Activated CD4-positive, CD25-positive, alpha-beta regulatory T cell treated with anti-CD3 and anti-CD28 coated beads, Interleukin-2, amount 50 U/mL, for 72 hours (primary cell): Measurements from ENCODE around the gene ZNF668.

Source experiments
- DNase-seq: peaks from one replicate; pipeline ENCODE4 v3.0.0; 2021

ZNF668 gene

DNA sequence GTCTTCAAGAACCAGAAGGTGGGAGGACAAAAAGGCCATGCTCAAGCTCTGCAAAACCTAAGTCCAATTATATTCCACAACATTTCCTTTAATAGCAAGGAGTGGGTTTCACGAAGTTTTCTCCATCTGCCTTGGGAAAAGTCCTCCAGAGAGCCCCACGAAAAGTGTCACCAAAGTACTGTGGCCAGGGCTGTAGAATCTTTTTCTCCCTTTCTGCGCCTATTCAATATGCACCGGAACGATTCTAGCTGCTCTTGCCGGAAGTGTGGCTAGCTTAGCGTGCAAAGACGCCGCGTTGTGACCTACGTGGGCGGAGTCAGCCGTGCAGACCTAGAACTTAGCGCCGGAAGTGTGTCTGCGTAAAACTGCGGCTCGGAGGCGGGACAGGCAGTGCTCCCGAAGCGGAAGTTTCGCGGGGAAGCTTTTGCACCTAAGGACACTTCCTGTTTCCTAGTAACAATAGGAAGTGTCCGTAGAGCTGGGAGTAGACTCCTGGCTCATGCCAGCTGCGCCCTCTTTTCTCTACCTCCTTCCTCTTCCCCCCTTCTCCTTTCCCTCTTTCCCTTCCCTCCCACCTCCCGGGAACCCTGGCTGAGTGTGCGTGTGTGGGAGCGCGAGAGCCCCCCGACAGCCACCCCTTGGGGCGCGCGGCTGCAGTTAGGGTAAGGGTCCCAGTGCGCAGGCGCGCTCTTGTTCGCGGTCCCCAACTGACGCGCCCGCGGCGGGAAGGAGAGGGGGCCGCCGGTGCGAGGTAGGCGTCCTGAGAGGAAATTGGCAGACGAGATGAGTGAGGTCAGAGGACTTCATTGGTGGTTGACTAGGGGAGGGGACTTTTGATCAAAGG is at the start of gene ZNF668, which contains the start of gene ZNF646:
Gene ZNF668, minus strand, starts transcription at position 271 of the 844 bp plus-strand sequence. CDS start 9,781 bp downstream, outside the sequence.
Gene ZNF646, plus strand, starts transcription at position 453 of the 844 bp plus-strand sequence. CDS start 1,903 bp downstream, outside the sequence.
- peak; percentile 94 for DNase-seq

GRCh38 chr16:31120129-31120528 is 46.1 kb upstream of the ZNF668 start:
- no peak for DNase-seq

- DNase-seq, result no peak
Observed at GRCh38 chr16:31118223-31119155, 44.4 kb upstream of the ZNF668 start.

DNA sequence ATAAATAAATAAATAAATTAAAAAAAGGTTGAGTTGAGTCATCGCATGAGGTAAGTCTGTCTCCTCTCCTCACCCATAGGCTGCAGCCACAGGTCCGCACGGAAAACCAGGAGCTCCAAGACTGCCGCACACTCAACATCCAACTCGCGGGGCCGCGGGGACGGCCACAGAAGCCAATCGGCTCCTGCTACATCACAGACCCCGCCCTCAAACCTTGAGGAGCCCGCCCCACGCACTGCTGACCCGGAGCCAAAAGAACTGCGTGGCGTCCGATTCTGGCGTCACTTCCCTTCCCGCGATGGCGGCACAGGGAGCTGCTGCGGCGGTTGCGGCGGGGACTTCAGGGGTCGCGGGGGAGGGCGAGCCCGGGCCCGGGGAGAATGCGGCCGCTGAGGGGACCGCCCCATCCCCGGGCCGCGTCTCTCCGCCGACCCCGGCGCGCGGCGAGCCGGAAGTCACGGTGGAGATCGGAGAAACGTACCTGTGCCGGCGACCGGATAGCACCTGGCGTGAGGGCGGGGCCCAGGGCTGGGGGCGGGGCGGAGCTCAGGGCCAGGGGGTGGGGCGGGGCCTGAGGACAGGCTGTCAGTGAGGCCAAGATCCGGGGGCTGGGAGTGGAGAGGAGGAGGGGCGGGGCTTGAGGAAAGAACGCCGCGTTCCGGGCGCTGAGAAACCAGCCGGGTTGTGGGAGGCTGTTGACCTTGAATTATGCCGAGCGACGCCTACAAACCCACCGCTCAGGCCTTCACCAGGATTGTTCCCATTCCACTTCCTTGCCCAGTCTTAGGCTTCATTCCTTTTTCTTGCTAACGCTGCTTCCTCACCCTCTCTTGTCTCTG is 43.6 kb upstream of the ZNF668 start, which contains the start of gene KAT8:
Gene KAT8, plus strand, starts transcription at position 281 of the 839 bp plus-strand sequence. Its CDS starts 18 bp downstream, at position 299.
- DNase-seq, result peak; percentile 95

- DNase-seq, result no peak
Observed at GRCh38 chr16:31114468-31114867, 40.4 kb upstream of the ZNF668 start.

DNA sequence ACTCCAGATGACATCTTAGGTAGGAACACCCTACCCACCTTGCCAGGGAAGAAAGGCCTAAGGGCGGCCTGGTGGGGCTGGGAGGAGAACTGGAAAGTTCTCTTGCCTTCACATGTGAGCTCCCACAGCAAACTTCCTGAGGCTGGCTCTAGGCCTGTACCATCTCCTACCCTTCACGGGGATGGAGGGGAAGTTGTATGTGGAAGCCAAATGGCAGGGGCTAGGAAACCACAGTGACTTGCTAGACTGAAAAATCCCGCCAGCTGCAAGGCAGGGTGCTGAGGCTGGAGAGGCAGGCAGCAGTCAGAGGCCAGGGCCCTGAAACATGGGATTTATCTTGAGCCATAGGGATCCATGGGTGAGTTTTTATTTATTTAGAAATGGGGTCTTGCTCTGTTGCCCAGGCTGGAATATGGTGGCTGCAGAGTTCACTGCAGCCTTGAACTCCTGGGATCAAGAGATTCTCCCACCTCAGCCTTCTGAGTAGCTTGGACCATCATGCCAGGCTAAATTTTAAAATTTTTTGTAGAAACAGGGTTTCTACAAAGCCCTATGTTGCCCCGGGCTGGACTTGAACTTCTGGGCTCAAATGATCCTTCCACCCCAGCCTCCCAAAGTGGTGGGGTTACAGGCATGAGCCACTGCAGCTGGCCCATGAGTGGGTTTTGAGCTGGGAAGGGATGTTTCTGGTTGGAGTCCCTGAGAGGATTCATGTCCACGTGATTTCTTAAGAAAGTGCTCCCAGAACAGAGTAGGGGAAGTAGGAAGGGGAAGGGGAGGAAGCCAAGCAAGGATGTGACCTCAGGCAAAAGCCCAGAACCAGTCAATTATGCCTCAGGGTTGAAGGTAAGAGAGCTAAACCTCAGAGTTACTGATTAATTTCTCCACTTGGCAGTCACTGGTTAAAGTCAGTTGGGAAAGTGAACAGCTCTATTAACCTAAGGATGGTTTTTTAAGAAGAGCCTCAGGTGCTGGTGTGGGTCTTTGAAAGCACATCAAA is 39.4 kb upstream of the ZNF668 start:
- no peak for DNase-seq

DNA sequence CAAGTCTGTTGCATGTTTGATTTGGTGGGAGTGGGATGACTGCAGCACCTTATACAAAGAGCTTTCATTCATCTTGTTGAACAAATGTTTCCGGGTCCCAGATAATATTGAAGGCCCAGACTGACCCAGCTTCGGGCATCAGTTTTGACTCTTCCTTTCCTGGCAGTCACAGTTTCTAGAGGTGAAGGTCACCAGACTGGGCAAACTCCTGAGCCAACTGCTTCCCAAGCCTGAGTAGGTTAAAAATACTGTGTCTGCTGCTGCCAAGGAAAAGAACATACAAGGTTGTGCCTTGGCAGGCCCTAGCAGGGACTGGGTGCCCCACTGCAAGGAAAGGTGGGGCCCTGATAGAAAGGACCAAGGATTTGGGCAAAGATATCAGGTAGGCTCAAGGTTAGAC is 38.7 kb upstream of the ZNF668 start:
- no peak for DNase-seq

DNA sequence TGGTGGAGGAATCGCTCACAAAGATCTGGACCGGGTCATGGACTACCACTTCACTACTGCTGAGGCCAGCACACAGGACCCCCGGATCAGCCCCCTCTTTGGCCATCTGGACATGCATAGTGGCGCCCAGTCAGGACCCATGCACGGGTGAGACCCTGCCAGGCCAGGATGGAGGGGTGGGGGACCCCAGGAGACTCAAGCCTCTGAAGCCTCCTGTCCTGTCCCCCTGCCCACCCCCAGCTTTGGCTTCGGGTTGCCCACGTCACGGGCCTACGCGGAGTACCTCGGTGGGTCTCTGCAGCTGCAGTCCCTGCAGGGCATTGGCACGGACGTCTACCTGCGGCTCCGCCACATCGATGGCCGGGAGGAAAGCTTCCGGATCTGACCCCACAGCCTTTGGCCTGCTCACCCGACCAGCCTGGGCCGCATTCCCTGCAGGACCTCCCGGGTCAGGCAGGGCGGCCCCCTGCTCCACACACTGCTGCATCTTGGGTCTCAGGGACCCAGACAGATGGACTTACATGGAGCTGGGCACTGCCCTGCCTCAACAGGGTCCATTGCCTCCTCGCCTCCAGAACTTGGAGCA is 37.9 kb upstream of the ZNF668 start:
- no peak for DNase-seq

GRCh38 chr16:31110106-31111034 is 36.3 kb upstream of the ZNF668 start:
- DNase-seq, result no peak

DNA sequence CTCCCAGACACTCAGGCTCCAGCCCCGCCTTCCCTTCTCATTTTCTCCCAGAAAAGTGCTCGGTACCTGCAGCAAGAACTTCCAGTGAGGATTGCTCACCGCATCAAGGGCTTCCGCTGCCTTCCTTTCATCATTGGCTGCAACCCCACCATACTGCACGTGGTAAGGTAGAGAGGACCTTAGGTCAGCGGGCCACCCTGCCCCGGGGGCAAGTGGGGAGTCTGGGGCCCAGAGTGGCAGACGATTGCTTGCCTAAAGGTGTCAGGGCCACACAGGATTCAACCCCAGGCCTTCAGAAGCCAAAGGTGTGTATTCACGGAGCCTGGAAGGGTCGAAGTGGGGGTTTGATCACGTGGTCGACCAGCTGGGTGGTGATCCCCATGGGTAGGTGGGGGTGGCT is 35.6 kb upstream of the ZNF668 start:
- DNase-seq, result no peak

DNA sequence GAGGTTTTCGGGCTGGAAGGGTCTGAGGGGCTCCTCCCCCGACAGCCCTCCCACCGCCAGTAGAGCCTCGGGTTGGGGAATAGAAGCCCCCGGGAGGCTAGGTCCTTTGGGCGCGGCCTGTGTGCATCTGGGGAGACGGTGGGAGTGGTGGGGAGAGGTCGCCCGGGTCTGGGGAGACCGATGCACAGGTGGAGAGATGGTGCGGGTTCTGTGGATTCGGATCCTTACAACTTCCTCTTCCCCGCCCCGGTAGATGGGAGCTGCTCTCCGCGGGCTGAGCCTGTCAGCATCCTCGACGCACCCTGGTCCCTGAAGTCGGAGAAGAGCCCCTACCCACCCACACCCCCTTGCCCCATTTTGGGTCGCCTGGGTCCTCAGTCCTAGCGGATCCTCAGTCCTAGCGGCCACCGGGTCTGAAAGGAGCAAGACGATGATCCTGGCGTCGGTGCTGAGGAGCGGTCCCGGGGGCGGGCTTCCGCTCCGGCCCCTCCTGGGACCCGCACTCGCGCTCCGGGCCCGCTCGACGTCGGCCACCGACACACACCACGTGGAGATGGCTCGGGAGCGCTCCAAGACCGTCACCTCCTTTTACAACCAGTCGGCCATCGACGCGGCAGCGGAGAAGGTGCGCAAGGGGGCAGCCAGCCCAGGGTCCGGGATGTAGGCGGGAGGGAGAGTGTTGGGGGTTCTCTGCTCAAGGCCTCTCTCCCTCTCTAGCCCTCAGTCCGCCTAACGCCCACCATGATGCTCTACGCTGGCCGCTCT is 34.9 kb upstream of the ZNF668 start:
- no peak for DNase-seq

DNA sequence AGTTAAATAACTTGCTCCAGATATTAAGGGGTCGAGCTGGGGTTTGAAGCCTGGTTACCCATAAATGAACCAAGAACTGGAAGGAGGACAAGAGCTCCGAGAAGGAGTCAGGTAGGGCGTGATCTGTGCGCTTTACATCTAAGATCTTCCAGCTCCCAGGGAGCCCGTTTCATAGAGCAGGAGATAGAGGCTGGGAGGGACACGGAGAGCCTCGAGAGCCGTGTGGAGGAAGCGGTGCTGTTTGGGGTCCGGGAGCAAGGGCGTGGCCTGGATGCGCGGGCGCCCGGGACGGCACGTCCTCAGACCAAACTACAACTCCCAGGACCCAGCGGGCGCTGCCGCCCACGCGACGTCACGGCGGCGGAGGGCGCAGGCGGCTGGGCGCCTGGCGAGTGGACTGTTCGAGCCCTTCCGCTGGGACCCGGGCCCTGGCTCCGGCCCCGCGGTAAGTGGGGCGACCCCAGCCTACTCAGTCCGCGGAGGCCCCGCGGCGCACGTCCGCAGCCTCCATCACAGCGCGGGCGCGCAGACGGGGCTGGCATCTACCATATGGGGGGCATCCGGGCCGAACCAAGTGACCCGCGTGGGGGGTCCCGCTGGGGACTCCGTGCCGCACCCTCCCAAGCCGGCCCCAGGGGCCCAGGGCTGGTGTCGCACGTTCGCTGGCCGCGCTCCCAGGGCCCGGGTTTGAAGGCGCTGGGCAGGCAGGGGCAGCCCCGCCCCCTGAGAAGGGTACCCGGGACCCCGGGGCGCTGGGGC is 34.2 kb upstream of the ZNF668 start, which contains the start of gene BCKDK:
Gene BCKDK, plus strand, starts transcription at position 352 of the 759 bp plus-strand sequence. CDS start 838 bp downstream, outside the sequence.
- DNase-seq, result peak; percentile 77

DNA sequence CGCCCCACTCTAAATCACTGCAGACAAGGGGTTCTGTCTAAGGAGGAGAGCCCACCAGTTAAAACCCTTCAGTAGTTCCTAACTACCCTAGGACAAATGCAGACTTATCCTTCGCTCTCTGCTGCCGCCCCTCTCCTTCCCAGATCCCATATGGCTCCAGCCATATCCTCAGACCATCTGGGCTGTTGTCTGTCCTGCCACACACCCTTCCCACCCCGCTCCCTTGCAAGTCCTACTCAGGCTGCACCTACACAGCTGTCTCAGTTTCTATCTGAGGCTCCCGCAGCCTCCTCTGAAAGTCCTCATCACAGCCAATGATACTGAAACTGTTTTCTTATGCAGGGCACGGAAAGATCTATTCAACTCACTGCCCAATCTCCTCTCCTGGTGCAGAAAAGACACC is 33.4 kb upstream of the ZNF668 start:
- no peak for DNase-seq

GRCh38 chr16:31106509-31107464 is 32.7 kb upstream of the ZNF668 start:
- no peak for DNase-seq

DNA sequence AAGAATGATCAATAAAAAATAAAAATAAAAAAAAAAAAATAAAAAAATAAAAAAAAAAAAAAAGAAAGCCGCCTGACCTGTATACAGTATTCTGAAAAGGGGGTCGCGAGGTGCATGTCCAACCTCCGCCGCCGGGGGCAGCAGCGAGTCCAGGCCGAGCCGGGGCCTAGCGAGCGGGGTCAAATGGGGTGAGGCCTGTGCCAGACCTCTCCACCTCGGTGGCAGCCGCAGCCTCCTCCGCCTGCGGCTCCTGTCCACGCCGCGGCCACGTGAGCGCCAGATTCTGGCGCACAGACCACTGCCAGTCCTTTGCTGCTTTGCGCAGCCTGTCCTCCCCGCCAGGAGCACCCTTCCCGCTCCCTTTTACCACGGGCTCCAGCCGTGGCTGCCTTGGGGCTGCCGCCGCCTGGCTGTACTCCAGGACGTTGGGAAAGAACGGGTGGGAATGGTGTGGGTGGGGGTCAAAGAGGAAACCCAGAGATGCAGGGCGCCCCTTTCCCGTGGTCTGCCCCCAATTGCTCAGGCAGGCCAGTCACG is 31.7 kb upstream of the ZNF668 start:
- peak; percentile 89 for DNase-seq
